Osteocyte (in vitro differentiated cells): Measurements from ENCODE around the gene KIF16B. TPM values are rescaled to one million over a fixed set of nuclear protein-coding genes. Genes with fewer than 3 reads are reported as not detected.

Experiments used
- DNase-seq: peaks from one replicate; pipeline ENCODE4 v3.0.0; 2021; ENCODE audit warnings: mixed read lengths; ENCODE audit not compliant: unreplicated experiment; ENCODE audit errors: extremely low spot score
- H3K27ac Mint-ChIP-seq: one replicate; pipeline ENCODE4 v1.8.0; 2021; ENCODE audit warnings: mild to moderate bottlenecking, mixed read lengths; ENCODE audit not compliant: unreplicated experiment
- H3K27me3 Mint-ChIP-seq: one replicate; pipeline ENCODE4 v1.8.0; 2021; ENCODE audit warnings: mixed read lengths; ENCODE audit not compliant: unreplicated experiment
- H3K36me3 Mint-ChIP-seq: one replicate; pipeline ENCODE4 v1.8.0; 2021; ENCODE audit warnings: mixed read lengths; ENCODE audit not compliant: unreplicated experiment
- H3K4me1 Mint-ChIP-seq: one replicate; pipeline ENCODE4 v1.8.0; 2021; ENCODE audit warnings: mixed read lengths; ENCODE audit not compliant: unreplicated experiment
- H3K4me3 Mint-ChIP-seq: one replicate; pipeline ENCODE4 v1.8.0; 2021; ENCODE audit warnings: mild to moderate bottlenecking, moderate library complexity, mixed read lengths; ENCODE audit not compliant: unreplicated experiment
- H3K9me3 Mint-ChIP-seq: one replicate; pipeline ENCODE4 v1.8.0; 2021; ENCODE audit warnings: mixed read lengths; ENCODE audit not compliant: unreplicated experiment
- total RNA-seq: library from RNA; stranded (reverse); gene quantifications from 2 replicates; pipeline ENCODE4 v1.2.1, GENCODE V29; 2021
- TF ChIP-seq, protein P1 (sequence below): fragments of 200-600 bp; sonication (generic); IDR thresholded peaks from 2 replicates; pipeline ENCODE4 v1.5.0; 2021; ENCODE audit warnings: antibody characterized with exemption, mild to moderate bottlenecking, moderate library complexity

KIF16B gene
- total RNA-seq, 1 donor from 2014 or later: 10.2 TPM

DNA sequence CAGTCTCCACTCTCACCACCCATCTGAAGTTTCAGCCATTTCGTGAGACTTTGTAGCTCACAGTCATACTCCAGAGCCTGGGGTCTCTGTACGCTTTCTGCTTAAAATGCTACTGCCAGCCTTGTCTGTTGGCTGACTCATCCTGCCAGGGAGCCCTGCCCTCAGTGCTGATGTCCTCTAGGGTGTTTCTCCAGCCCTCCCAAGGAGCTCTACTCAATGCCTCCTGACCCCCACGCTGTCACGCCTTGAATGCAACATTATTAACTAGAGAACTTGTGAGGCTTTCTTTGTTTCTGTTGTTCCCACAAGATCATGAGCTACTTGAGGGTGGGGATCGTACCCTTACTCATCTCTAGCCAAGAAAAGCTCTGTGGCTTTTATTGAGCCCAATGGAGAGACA is 20.1 kb downstream of the KIF16B start:
- DNase-seq: no peak
- TF ChIP-seq, protein P1, sequence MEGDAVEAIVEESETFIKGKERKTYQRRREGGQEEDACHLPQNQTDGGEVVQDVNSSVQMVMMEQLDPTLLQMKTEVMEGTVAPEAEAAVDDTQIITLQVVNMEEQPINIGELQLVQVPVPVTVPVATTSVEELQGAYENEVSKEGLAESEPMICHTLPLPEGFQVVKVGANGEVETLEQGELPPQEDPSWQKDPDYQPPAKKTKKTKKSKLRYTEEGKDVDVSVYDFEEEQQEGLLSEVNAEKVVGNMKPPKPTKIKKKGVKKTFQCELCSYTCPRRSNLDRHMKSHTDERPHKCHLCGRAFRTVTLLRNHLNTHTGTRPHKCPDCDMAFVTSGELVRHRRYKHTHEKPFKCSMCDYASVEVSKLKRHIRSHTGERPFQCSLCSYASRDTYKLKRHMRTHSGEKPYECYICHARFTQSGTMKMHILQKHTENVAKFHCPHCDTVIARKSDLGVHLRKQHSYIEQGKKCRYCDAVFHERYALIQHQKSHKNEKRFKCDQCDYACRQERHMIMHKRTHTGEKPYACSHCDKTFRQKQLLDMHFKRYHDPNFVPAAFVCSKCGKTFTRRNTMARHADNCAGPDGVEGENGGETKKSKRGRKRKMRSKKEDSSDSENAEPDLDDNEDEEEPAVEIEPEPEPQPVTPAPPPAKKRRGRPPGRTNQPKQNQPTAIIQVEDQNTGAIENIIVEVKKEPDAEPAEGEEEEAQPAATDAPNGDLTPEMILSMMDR: no peak
- H3K9me3 Mint-ChIP-seq: no peaks in the 10 kb centered on the region

DNA sequence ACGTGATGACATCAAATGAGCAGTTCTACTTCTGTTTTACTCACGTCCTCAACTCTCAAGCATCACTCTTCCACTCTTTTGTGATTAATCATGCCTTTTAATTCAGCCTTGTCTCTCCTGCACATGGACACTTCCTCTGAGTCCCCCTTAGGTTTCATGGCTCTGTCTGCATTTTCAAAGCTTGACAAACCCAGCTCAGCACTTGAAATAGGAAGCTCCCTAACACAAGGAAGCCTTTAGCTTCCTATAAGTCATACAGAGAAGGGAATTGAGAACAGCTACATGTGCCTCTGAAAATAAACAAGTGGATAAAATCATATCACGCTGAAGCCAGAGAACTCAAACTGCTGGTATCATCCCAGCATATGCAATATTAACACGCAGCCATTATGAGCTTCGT is 21.2 kb downstream of the KIF16B start:
- no peak overlapping the region for H3K27ac Mint-ChIP-seq
- TF ChIP-seq, protein P1: no peak
- H3K9me3 Mint-ChIP-seq: no peaks in the 10 kb centered on the region
- DNase-seq: no peak
- H3K27me3 Mint-ChIP-seq: no peaks in the 10 kb centered on the region
- peaks cover 17% of the 10 kb centered on the region for H3K4me1 Mint-ChIP-seq
- no peaks in the 10 kb centered on the region for H3K36me3 Mint-ChIP-seq
- no peak overlapping the region for H3K4me3 Mint-ChIP-seq

More for the DNA sequence above, 20.1 kb downstream of the KIF16B start:
- Mint-ChIP-seq H3K36me3 (no peaks in the 10 kb centered on the region), H3K4me1 (peaks cover 17% of the 10 kb centered on the region), H3K27me3 (no peaks in the 10 kb centered on the region), H3K4me3 (no peak overlapping the region), H3K27ac (no peak overlapping the region)

DNA sequence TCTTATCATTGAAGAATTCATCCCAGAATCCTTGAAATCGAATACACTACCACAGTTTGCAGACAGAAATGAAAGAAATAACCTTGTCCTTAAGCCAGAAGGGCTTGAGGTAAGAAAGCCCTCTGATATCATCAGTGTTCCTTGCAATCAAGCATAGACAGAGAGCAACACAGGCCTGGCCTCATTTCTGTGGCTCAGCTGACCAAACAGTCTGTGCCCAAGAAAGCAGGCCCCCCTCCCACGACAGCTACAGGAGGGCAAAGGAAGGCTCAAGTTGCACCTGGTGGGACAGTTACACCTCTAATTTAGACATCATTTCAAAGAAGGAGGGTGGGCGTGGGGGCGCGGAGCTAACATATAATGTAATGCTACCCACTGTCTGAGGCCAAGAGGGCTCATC is 21.6 kb downstream of the KIF16B start:
- DNase-seq: no peak
- H3K4me1 Mint-ChIP-seq: peaks cover 15% of the 10 kb centered on the region
- no peak overlapping the region for H3K27ac Mint-ChIP-seq
- no peaks in the 10 kb centered on the region for H3K27me3 Mint-ChIP-seq
- TF ChIP-seq, protein P1: no peak
- no peaks in the 10 kb centered on the region for H3K36me3 Mint-ChIP-seq
- no peak overlapping the region for H3K4me3 Mint-ChIP-seq
- no peaks in the 10 kb centered on the region for H3K9me3 Mint-ChIP-seq

DNA sequence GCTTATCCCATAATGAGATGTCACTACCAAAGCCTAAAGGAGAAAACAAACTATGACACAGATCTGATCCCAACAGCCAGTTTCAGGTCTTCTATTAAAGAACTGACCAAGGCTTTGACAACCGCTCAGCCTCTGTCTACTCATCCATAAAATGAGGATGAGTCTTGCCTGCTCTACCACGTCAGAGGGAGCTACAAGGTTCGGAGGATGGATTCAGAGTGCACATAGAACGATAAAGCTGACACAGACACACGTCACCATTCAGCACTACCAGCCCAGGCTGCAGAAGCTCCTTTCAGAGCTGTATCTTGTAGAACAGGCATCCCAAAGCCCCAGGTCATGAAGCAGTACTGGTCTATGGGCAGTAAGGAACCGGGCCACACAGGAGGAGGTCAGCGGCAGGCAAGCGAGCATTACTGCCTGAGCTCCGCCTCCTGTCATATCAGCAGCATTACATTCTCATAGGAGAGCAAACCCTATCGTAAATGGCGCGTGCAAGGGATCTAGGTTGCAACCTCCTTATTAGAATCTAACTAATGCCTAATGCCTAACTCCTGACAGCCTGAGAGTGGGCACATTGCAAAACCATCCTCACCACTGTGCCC is 25.1 kb downstream of the KIF16B start:
- TF ChIP-seq, protein P1: no peak
- DNase-seq: no peak
- H3K9me3 Mint-ChIP-seq: no peaks in the 10 kb centered on the region
- H3K27ac Mint-ChIP-seq: no peak overlapping the region
- no peak overlapping the region for H3K4me3 Mint-ChIP-seq
- no peaks in the 10 kb centered on the region for H3K36me3 Mint-ChIP-seq
- H3K4me1 Mint-ChIP-seq: peaks cover 3% of the 10 kb centered on the region
- no peaks in the 10 kb centered on the region for H3K27me3 Mint-ChIP-seq

DNA sequence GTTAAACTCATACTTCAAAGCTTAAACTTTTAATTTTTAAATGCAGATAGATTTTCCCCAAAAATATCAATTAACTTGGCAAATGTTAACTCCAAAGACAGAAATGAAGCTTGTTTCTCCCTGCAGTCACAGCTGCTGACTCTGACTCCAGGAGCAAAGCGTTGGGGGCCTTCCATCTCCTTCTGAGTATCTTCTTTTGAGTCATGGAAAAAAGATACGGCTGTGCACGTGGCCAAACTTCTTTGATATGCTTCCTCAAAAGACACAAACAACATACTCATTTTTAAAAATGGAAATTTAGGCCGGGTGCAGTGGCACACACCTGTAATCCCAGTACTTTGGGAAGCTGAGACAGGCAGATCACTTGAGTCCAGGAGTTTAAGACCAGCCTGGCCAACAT is 28.3 kb downstream of the KIF16B start:
- H3K4me3 Mint-ChIP-seq: no peak overlapping the region
- no peaks in the 10 kb centered on the region for H3K36me3 Mint-ChIP-seq
- H3K27me3 Mint-ChIP-seq: no peaks in the 10 kb centered on the region
- TF ChIP-seq, protein P1: no peak
- DNase-seq: no peak
- H3K4me1 Mint-ChIP-seq: peaks cover 3% of the 10 kb centered on the region
- H3K27ac Mint-ChIP-seq: no peak overlapping the region
- H3K9me3 Mint-ChIP-seq: no peaks in the 10 kb centered on the region
